ENCODE data around the gene CKS1B. TPM values are rescaled to one million over a fixed set of nuclear protein-coding genes. Genes with fewer than 3 reads are reported as not detected.

The CKS1B gene
- total and polyA plus RNA-seq, 9 of the 15 experiments (the other 6 are each of a cell fraction or from before 2014, with no cell fraction given) = 215 to 1,103 (median 460) TPM

GRCh38 chr1:154974102-154974807, at the start of gene CKS1B (continued):
- no peak for TF ChIP-seq RERE (CRISPR knock-in tag; IDR thresholded peaks at IDR 0.05; ENCODE audit: borderline replicate concordance)
- TF ChIP-seq SAP30 (IDR thresholded peaks at IDR 0.05; ENCODE audit: borderline replicate concordance, insufficient read depth, low read depth, low read length, poor library complexity, severe bottlenecking) = peak; percentile 99
- TF ChIP-seq POLR2B (IDR thresholded peaks at IDR 0.05; ENCODE audit: low read depth, partially characterized antibody) = no peak
- TF ChIP-seq PATZ1 (CRISPR knock-in tag; IDR thresholded peaks at IDR 0.05; ENCODE audit: borderline replicate concordance) = no peak
- no peak for TF ChIP-seq MIER1 (IDR thresholded peaks at IDR 0.05; ENCODE audit: low read depth)
- TF ChIP-seq CHCHD3 (CRISPR knock-in tag; IDR thresholded peaks at IDR 0.05) = no peak
- TF ChIP-seq ZFPM2 (CRISPR knock-in tag; IDR thresholded peaks at IDR 0.05) = no peak
- TF ChIP-seq ZNF395 (CRISPR knock-in tag; IDR thresholded peaks at IDR 0.05) = no peak
- TF ChIP-seq TAF15 (IDR thresholded peaks at IDR 0.05; ENCODE audit: low read depth, low read length) = no peak
- TF ChIP-seq ZNF561 (CRISPR knock-in tag; conservative IDR thresholded peaks at IDR 0.05) = no peak
- TF ChIP-seq, protein P1, sequence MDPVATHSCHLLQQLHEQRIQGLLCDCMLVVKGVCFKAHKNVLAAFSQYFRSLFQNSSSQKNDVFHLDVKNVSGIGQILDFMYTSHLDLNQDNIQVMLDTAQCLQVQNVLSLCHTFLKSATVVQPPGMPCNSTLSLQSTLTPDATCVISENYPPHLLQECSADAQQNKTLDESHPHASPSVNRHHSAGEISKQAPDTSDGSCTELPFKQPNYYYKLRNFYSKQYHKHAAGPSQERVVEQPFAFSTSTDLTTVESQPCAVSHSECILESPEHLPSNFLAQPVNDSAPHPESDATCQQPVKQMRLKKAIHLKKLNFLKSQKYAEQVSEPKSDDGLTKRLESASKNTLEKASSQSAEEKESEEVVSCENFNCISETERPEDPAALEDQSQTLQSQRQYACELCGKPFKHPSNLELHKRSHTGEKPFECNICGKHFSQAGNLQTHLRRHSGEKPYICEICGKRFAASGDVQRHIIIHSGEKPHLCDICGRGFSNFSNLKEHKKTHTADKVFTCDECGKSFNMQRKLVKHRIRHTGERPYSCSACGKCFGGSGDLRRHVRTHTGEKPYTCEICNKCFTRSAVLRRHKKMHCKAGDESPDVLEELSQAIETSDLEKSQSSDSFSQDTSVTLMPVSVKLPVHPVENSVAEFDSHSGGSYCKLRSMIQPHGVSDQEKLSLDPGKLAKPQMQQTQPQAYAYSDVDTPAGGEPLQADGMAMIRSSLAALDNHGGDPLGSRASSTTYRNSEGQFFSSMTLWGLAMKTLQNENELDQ (CRISPR knock-in tag; IDR thresholded peaks at IDR 0.05; ENCODE audit: borderline replicate concordance) = 0 out of 2 replicates have a peak, but pooled peaks have one; percentile 59
- TF ChIP-seq SLC30A9 (CRISPR knock-in tag; IDR thresholded peaks at IDR 0.05) = no peak
- no peak for TF ChIP-seq MTA2 (IDR thresholded peaks at IDR 0.05; ENCODE audit: low read depth)
- TF ChIP-seq BRD4 (IDR thresholded peaks at IDR 0.05) = peak; percentile 93
- no peak for TF ChIP-seq XRCC5 (IDR thresholded peaks at IDR 0.05; ENCODE audit: low read depth, low read length)
- TF ChIP-seq LEF1 (IDR thresholded peaks at IDR 0.05) = no peak; the same call in 1 of the 2 replicates
- no peak for TF ChIP-seq KLF10 (CRISPR knock-in tag; IDR thresholded peaks at IDR 0.05)
